MM.1S (cell line): Measurements from ENCODE around the gene TPGS1.

Experiments
- DNase-seq: peaks from one replicate; pipeline ENCODE4 v3.0.0-alpha.2; 2015
- H2AFZ ChIP-seq: fragments of 300-600 bp; sonication (generic); 2 replicates; pipeline ENCODE4 v1.6.0; 2016; ENCODE audit warnings: antibody characterized with exemption, low read length
- H3F3A ChIP-seq: fragments of 300-600 bp; sonication (generic); 2 replicates; pipeline ENCODE4 v1.6.1; 2016; ENCODE audit warnings: mild to moderate bottlenecking, antibody characterized with exemption, low read length, moderate library complexity, mixed read lengths; ENCODE audit not compliant: insufficient read depth
- H3K27ac ChIP-seq: fragments of 300-600 bp; sonication (generic); 2 replicates; pipeline ENCODE4 v1.5.1; 2016; ENCODE audit warnings: mild to moderate bottlenecking, low read length
- H3K27me3 ChIP-seq: fragments of 300-600 bp; sonication (generic); replicated peaks from 2 replicates; pipeline ENCODE4 v1.6.0; 2016; ENCODE audit warnings: low read length; ENCODE audit not compliant: insufficient read depth
- H3K36me3 ChIP-seq: fragments of 300-600 bp; sonication (generic); replicated peaks from 2 replicates; pipeline ENCODE4 v1.6.1; 2016; ENCODE audit warnings: mild to moderate bottlenecking, low read length, mixed read lengths; ENCODE audit not compliant: insufficient read depth
- H3K4me1 ChIP-seq: fragments of 300-600 bp; sonication (generic); 2 replicates; pipeline ENCODE4 v1.6.1; 2016; ENCODE audit warnings: low read length, mixed read lengths
- H3K4me2 ChIP-seq: fragments of 300-600 bp; sonication (generic); 2 replicates; pipeline ENCODE4 v1.6.0; 2016; ENCODE audit warnings: low read depth, low read length
- H3K4me3 ChIP-seq: fragments of 300-600 bp; sonication (generic); 2 replicates; pipeline ENCODE4 v1.5.1; 2016; ENCODE audit warnings: low read length, mixed read lengths
- H3K79me2 ChIP-seq: fragments of 300-600 bp; sonication (generic); 2 replicates; pipeline ENCODE4 v1.6.1; 2016; ENCODE audit warnings: mixed run types, low read length, mixed read lengths
- H3K9ac ChIP-seq: fragments of 300-600 bp; sonication (generic); 2 replicates; pipeline ENCODE4 v1.6.1; 2016; ENCODE audit warnings: low read length, mixed read lengths
- H3K9me2 ChIP-seq: fragments of 300-600 bp; sonication (generic); replicated peaks from 2 replicates; pipeline ENCODE4 v1.6.1; 2016; ENCODE audit warnings: mild to moderate bottlenecking, low read length, mixed read lengths; ENCODE audit not compliant: insufficient read depth
- H3K9me3 ChIP-seq: fragments of 300-600 bp; sonication (generic); replicated peaks from 2 replicates; pipeline ENCODE4 v1.6.1; 2016; ENCODE audit warnings: mild to moderate bottlenecking, low read length, mixed read lengths; ENCODE audit not compliant: insufficient read depth
- H4K20me1 ChIP-seq: fragments of 300-600 bp; sonication (generic); 2 replicates; pipeline ENCODE4 v1.6.1; 2016; ENCODE audit warnings: mild to moderate bottlenecking, low read length, moderate library complexity, mixed read lengths; ENCODE audit not compliant: insufficient read depth
- EZH2 ChIP-seq: fragments of 300-600 bp; sonication (generic); optimal IDR thresholded peaks from 2 replicates; pipeline ENCODE3; 2017; ENCODE audit warnings: low read depth, mild to moderate bottlenecking, antibody characterized with exemption, low read length, mixed read lengths
- EZH2phosphoT487 ChIP-seq: fragments of 300-600 bp; sonication (generic); IDR thresholded peaks from 2 replicates; pipeline ENCODE4 v1.6.1; 2018; ENCODE audit warnings: antibody characterized with exemption, low read length
- TF ChIP-seq, protein P1 (sequence below): fragments of 300-600 bp; sonication (generic); IDR thresholded peaks from 2 replicates; pipeline ENCODE4 v1.5.1; 2016; ENCODE audit warnings: antibody characterized with exemption, low read length, mixed read lengths

TPGS1 gene

GRCh38 chr19:566403-566802, 59.1 kb downstream of the TPGS1 start:
- Histone ChIP-seq H3K36me3 (no peaks in the 10 kb centered on the region), H3K79me2 (no peaks in the 10 kb centered on the region), H3K27ac (no peak overlapping the region), H3K4me1 (no peaks in the 10 kb centered on the region), H3F3A (peaks cover 6% of the 10 kb centered on the region), H3K4me3 (no peak overlapping the region), H4K20me1 (no peaks in the 10 kb centered on the region), H3K4me2 (no peak overlapping the region), H3K9ac (no peak overlapping the region), H3K9me2 (no peaks in the 10 kb centered on the region), H3K9me3 (no peaks in the 10 kb centered on the region), H3K27me3 (no peaks in the 10 kb centered on the region), H2AFZ (no peak overlapping the region)
- TF ChIP-seq, protein P1, sequence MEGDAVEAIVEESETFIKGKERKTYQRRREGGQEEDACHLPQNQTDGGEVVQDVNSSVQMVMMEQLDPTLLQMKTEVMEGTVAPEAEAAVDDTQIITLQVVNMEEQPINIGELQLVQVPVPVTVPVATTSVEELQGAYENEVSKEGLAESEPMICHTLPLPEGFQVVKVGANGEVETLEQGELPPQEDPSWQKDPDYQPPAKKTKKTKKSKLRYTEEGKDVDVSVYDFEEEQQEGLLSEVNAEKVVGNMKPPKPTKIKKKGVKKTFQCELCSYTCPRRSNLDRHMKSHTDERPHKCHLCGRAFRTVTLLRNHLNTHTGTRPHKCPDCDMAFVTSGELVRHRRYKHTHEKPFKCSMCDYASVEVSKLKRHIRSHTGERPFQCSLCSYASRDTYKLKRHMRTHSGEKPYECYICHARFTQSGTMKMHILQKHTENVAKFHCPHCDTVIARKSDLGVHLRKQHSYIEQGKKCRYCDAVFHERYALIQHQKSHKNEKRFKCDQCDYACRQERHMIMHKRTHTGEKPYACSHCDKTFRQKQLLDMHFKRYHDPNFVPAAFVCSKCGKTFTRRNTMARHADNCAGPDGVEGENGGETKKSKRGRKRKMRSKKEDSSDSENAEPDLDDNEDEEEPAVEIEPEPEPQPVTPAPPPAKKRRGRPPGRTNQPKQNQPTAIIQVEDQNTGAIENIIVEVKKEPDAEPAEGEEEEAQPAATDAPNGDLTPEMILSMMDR: no peak
- TF ChIP-seq EZH2 (no peak), EZH2phosphoT487 (no peak)
- DNase-seq: no peak

DNA sequence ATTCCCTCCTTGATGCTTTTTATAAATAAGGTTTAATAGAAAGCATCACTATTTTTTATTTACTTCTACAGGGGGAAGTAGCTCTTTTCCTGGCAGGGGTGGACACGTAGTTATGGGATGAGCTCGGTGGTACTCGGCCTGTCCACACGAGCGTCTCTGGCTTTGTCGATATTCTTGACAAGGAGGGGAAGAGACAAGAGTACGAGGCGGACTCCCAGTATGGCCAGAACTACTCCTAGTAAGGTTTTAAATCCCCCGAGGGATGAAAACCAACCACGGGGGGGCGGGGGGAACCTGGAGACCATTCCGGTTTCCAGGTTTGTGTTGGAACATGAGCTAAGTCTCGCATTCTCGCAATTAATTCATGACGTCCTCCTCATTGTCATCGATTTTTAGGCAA, 59.5 kb downstream of the TPGS1 start:
- DNase-seq: no peak
- Histone ChIP-seq H3K79me2 (no peaks in the 10 kb centered on the region), H3K4me1 (no peaks in the 10 kb centered on the region), H3K9me3 (no peaks in the 10 kb centered on the region), H3F3A (peaks cover 11% of the 10 kb centered on the region), H3K27me3 (no peaks in the 10 kb centered on the region), H4K20me1 (no peaks in the 10 kb centered on the region), H2AFZ (no peak overlapping the region), H3K9me2 (no peaks in the 10 kb centered on the region), H3K4me3 (no peak overlapping the region), H3K36me3 (no peaks in the 10 kb centered on the region), H3K27ac (no peak overlapping the region), H3K4me2 (no peak overlapping the region), H3K9ac (no peak overlapping the region)
- TF ChIP-seq EZH2: no peak

- no peak overlapping the region for H3K9ac ChIP-seq
- no peaks in the 10 kb centered on the region for H3K4me1 ChIP-seq
- TF ChIP-seq, protein P1: no peak
- TF ChIP-seq EZH2 (no peak), EZH2phosphoT487 (no peak)
- H3K9me3 ChIP-seq: no peaks in the 10 kb centered on the region
- no peaks in the 10 kb centered on the region for H4K20me1 ChIP-seq
- no peak overlapping the region for H2AFZ ChIP-seq
- H3K4me3 ChIP-seq: no peak overlapping the region
- peaks cover under 1% of the 10 kb centered on the region for H3K79me2 ChIP-seq
- H3K27me3 ChIP-seq: no peaks in the 10 kb centered on the region
- no peaks in the 10 kb centered on the region for H3K9me2 ChIP-seq
- peaks cover 14% of the 10 kb centered on the region for H3F3A ChIP-seq
- DNase-seq: no peak
- no peaks in the 10 kb centered on the region for H3K36me3 ChIP-seq
- H3K27ac ChIP-seq: no peak overlapping the region
- H3K4me2 ChIP-seq: no peak overlapping the region
These were observed 60.1 kb downstream of the TPGS1 start for GRCh38 chr19:567296-567900.
